Cardiac fibroblast (primary cell): ENCODE data around the gene ZNF771.

Experiments
- DNase-seq, 2 donors: peaks; one replicate each; pipeline versions ENCODE4 v3.0.0 to v3.0.0-alpha.2; 2010; ENCODE audit warnings: low read depth in 2 of 2
- H3K4me3 ChIP-seq, 2 donors: replicated peaks in 1 of 2; 1 replicate in 1 of 2; 2 replicates in 1 of 2; pipeline ENCODE4 v1.5.1; 2011; ENCODE audit warnings: low read depth in 2 of 2, low read length in 2 of 2, mild to moderate bottlenecking in 2 of 2, moderate library complexity in 1 of 2
- TF ChIP-seq, protein P1 (sequence below): IDR thresholded peaks from one replicate; pipeline ENCODE4 v1.5.1; 2011; ENCODE audit warnings: low read depth, mild to moderate bottlenecking, low read length, inconsistent platforms

Gene ZNF771

GRCh38 chr16:30414159-30414558 is 6.8 kb downstream of the ZNF771 start:
- DNase-seq = no peak
- TF ChIP-seq, protein P1, sequence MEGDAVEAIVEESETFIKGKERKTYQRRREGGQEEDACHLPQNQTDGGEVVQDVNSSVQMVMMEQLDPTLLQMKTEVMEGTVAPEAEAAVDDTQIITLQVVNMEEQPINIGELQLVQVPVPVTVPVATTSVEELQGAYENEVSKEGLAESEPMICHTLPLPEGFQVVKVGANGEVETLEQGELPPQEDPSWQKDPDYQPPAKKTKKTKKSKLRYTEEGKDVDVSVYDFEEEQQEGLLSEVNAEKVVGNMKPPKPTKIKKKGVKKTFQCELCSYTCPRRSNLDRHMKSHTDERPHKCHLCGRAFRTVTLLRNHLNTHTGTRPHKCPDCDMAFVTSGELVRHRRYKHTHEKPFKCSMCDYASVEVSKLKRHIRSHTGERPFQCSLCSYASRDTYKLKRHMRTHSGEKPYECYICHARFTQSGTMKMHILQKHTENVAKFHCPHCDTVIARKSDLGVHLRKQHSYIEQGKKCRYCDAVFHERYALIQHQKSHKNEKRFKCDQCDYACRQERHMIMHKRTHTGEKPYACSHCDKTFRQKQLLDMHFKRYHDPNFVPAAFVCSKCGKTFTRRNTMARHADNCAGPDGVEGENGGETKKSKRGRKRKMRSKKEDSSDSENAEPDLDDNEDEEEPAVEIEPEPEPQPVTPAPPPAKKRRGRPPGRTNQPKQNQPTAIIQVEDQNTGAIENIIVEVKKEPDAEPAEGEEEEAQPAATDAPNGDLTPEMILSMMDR = no peak
- H3K4me3 ChIP-seq = no peak overlapping the region

- H3K4me3 ChIP-seq = no peak overlapping the region
- TF ChIP-seq, protein P1 = no peak
- DNase-seq = no peak
These were observed 8.7 kb downstream of the ZNF771 start for GRCh38 chr16:30416047-30416603.

- peak in 1 of 2 donors; percentile 5 for DNase-seq
- TF ChIP-seq, protein P1 = no peak
- H3K4me3 ChIP-seq = peak overlapping the region; percentile 43 to 59
These were observed 9.5 kb downstream of the ZNF771 start for GRCh38 chr16:30416624-30417528.

GRCh38 chr16:30417529-30418349 is 10.3 kb downstream of the ZNF771 start:
- DNase-seq = peak; percentile 88 to 95
- peak overlapping the region; percentile 43 to 59 for H3K4me3 ChIP-seq
- TF ChIP-seq, protein P1 = no peak

DNA sequence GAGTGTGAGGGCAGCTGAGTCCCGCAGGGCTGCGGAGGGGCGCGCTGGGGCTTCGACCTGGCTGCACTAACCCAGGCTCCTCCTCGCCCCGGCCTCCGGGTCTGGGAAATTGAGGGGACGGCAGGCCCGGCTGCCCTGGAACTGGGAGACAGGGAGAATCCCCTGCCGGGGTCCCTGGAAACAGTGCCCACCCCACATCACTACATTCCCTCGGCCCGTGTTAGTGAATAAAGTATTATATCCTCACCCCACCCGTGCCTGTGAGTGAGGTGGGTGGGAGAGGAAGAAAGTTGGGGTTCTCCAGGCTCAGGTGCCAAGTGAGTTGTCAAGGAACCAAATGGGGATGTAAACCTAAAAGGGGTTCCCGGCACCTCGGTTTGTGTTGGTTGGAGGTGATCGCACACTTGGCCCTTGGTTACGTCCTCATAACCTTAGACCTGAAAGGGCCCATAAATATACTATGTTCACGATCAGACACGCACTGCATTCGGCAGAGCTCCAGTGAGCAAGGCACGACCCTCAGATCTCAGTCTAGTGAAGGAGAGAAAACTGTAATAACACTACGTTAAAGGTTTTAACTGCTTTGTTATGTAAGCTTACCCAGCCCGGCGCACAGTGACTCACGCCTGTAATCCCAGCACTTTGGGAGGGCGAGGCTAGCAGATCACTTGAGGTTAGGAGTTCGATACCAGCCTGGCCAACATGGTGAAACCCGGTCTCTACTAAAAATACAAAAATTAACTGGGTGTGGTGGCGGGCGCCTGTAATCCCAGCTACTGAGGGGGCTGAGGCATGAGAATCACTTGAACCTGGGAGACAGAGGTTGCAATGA is 11.2 kb downstream of the ZNF771 start:
- no peak for DNase-seq
- TF ChIP-seq, protein P1 = no peak
- peak overlapping the region; percentile 22 to 59 for H3K4me3 ChIP-seq

DNA sequence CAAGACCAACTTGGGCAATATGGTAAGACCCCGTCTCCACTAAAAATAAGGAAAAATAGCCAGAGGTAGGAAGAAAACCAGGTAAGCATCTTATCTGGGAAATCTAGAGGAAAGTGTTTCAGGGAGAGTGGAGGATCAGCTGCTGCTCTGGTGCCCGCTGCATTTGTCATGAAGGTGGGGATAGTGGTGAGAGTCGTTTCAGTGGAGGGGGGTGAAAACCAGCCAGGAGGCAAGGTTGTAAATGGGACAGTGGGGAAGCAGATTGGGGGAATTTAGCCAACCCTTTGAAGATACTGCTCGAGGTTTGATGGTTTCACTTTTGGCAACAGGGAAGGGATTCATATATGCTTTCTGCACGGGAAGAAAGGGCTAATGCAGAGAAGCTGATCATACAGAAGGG is 13.6 kb downstream of the ZNF771 start:
- no peak for DNase-seq
- no peak overlapping the region for H3K4me3 ChIP-seq
- TF ChIP-seq, protein P1 = no peak
